Measurements from ENCODE around the gene BTBD1.
"Not testable (repeated sequence)": the region's sequence is repeated elsewhere in the genome, so short reads cannot be mapped to it uniquely, and the experiment has no call there.

Gene BTBD1

DNA sequence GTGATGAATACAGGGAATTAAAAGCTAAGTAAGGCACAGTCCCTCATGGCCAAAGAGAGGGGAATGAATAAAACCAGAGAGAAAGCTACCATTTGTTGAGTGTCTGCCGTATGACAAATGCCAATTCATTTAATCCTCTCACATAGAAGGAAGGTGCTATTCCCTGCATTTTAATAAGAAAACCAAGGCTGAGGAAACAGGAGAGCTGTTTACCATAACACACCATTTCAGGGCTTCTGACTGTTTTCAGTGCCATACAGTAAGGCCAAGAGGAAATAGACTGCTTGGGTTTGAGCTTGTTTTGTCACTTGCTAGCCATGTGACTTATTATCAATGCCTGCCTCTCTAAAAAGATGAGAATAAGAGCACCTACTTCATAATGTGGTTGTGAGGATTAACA is 10.1 kb downstream of the BTBD1 start:
- H3K27me3 ChIP-seq (ENCODE audit: insufficient read depth, low read length), result no peaks in the 10 kb centered on the region
- peak overlapping the region; percentile 65; the same call in 1 of the 2 replicates for H3K27ac ChIP-seq (ENCODE audit: low read depth, low read length)
- no peaks in the 10 kb centered on the region for H3K9me3 ChIP-seq (ENCODE audit: insufficient read depth, low read depth, low read length)
- no peak overlapping the region for H3K4me3 ChIP-seq (ENCODE audit: low read length)
- peaks cover 18% of the 10 kb centered on the region for H3K4me1 ChIP-seq (ENCODE audit: insufficient read depth, low read length)
- 83% methylated on average over 1 of the region's 1 CpG for WGBS
- peaks cover 46% of the 10 kb centered on the region for H3K36me3 ChIP-seq (ENCODE audit: insufficient read depth, low read length)
- no peak overlapping the region for H3K9ac ChIP-seq (ENCODE audit: low read depth, low read length)

DNA sequence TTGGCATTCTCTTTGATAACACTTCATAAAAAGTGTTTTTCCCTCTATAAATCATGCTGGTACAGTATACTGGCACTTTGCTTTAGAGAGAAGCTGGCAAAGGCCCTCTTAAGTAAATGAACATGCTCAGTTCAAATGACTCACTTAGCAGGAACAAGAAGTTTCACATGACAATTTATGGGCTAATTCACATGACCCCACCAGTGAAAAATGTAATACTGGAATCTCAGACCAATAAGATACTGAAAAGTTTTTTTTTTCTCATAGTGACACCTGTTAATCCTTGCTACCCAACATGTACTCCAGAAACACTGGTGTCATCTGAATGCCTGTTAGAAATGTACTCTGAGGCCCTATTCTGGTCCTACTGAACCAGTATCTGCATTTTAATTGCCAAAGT is 13.9 kb downstream of the BTBD1 start:
- H3K9me3 ChIP-seq (ENCODE audit: insufficient read depth, low read depth, low read length), result no peaks in the 10 kb centered on the region
- no peaks in the 10 kb centered on the region for H3K27me3 ChIP-seq (ENCODE audit: insufficient read depth, low read length)
- H3K4me1 ChIP-seq (ENCODE audit: insufficient read depth, low read length), result peaks cover 15% of the 10 kb centered on the region
- H3K9ac ChIP-seq (ENCODE audit: low read depth, low read length), result no peak overlapping the region
- H3K27ac ChIP-seq (ENCODE audit: low read depth, low read length), result no peak overlapping the region
- H3K36me3 ChIP-seq (ENCODE audit: insufficient read depth, low read length), result peaks cover 70% of the 10 kb centered on the region
- H3K4me3 ChIP-seq (ENCODE audit: low read length), result no peak overlapping the region

DNA sequence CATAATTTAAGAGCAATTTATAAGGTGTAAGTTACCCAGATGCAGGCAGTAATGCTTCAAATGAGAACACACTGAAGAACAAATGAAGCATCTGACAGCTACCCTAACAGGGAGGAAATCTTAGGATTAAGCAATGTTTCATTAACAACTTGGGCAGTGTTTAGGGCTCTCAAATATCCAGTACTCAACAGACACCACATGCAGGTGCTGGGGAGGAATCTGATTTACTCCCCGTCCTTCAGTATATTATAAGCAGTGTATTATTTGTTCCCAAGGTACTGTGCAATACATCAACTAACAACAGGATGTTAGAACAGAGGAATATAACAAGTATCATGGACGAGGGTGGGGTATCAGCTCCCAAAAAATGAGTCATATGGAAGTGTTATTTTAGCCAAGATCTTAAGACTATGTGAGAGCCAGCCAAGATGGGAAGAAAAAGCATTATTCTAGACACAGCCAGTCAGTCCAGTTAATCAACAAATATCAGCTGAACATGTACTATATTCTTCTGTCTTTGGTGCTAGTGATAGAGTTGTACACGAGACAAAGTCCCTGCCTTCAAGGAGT is 20.4 kb downstream of the BTBD1 start:
- peaks cover 92% of the 10 kb centered on the region for H3K36me3 ChIP-seq (ENCODE audit: insufficient read depth, low read length)
- 85% methylated on average over 1 of the region's 3 CpGs for WGBS
- no peak overlapping the region for H3K4me3 ChIP-seq (ENCODE audit: low read length)
- no peaks in the 10 kb centered on the region for H3K4me1 ChIP-seq (ENCODE audit: insufficient read depth, low read length)
- no peak overlapping the region for H3K27ac ChIP-seq (ENCODE audit: low read depth, low read length)
- H3K9me3 ChIP-seq (ENCODE audit: insufficient read depth, low read depth, low read length), result no peaks in the 10 kb centered on the region
- H3K27me3 ChIP-seq (ENCODE audit: insufficient read depth, low read length), result no peaks in the 10 kb centered on the region
- H3K9ac ChIP-seq (ENCODE audit: low read depth, low read length), result no peak overlapping the region

DNA sequence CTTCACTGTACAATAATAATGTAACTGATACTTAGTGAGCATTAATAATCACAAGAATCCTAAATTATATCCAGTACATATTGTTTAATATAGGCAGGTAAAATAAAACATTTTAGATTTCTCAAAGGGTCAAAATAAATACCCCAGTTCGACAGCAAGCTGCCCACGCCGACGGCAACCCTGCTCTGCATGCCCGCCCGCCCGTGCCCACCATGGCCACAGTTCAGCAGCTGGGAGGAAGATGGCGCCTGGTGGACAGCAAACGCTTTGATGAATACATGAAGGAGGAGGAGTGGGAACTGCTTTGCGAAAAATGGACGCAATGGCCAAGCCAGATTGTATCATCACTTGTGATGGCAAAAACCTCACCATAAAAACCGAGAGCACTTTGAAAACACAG is 22.9 kb downstream of the BTBD1 start:
- 95% methylated on average over 12 of the region's 12 CpGs for WGBS
- Histone ChIP-seq H3K4me1 (ENCODE audit: insufficient read depth, low read length) (no peaks in the 10 kb centered on the region), H3K9ac (ENCODE audit: low read depth, low read length) (no peak overlapping the region), H3K4me3 (ENCODE audit: low read length) (no peak overlapping the region), H3K27me3 (ENCODE audit: insufficient read depth, low read length) (no peaks in the 10 kb centered on the region), H3K9me3 (ENCODE audit: insufficient read depth, low read depth, low read length) (no peaks in the 10 kb centered on the region), H3K36me3 (ENCODE audit: insufficient read depth, low read length) (peaks cover 94% of the 10 kb centered on the region), H3K27ac (ENCODE audit: low read depth, low read length) (no peak overlapping the region)

DNA sequence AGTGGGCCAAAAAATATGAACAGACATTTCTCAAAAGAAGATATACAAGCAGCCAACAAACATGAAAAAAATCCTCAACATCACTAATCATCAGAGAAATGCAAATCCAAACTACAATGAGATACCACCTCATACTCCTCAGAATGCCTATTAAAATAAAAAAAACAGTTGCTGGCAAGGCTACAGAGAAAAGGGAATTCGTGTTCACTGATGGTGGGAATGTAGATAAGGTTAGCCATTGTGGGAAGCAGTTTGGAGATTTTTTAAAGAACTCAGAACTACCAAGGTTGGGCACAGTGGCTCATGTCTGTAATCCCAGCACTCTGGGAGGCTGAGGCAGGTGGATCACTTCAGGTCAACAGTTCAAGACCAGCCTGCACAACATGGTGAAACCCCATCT is 27.8 kb downstream of the BTBD1 start:
- no peaks in the 10 kb centered on the region for H3K27me3 ChIP-seq (ENCODE audit: insufficient read depth, low read length)
- no peak overlapping the region for H3K27ac ChIP-seq (ENCODE audit: low read depth, low read length)
- H3K36me3 ChIP-seq (ENCODE audit: insufficient read depth, low read length), result peaks cover 73% of the 10 kb centered on the region
- no peaks in the 10 kb centered on the region for H3K9me3 ChIP-seq (ENCODE audit: insufficient read depth, low read depth, low read length)
- no peak overlapping the region for H3K9ac ChIP-seq (ENCODE audit: low read depth, low read length)
- no peaks in the 10 kb centered on the region for H3K4me1 ChIP-seq (ENCODE audit: insufficient read depth, low read length)
- 92% methylated on average over 1 of the region's 1 CpG for WGBS
- H3K4me3 ChIP-seq (ENCODE audit: low read length), result no peak overlapping the region

DNA sequence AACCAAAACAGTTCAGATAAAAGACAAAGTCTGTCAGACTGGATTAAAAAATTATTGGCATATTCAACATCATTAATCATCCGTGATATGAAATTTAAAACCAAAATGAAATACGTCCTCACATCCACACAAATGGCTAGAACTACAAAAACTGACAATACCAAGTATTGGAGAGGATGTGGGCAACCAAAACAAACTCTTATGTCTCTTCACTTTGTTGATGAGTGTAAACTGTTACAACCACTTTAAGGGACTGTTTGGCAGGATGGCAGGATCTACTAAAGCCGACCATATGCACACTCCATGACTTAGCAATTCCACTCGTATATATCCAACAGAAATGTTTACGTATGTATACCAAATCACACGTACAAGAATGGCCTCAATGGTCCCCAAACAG is 30.8 kb downstream of the BTBD1 start:
- Histone ChIP-seq H3K36me3 (ENCODE audit: insufficient read depth, low read length) (peaks cover 62% of the 10 kb centered on the region), H3K27ac (ENCODE audit: low read depth, low read length) (no peak overlapping the region), H3K9ac (ENCODE audit: low read depth, low read length) (no peak overlapping the region), H3K4me3 (ENCODE audit: low read length) (no peak overlapping the region), H3K27me3 (ENCODE audit: insufficient read depth, low read length) (no peaks in the 10 kb centered on the region), H3K4me1 (ENCODE audit: insufficient read depth, low read length) (no peaks in the 10 kb centered on the region), H3K9me3 (ENCODE audit: insufficient read depth, low read depth, low read length) (0 out of 2 replicates have a peak, but pooled peaks cover 5% of the 10 kb centered on the region)
- WGBS, result 97% methylated on average over 6 of the region's 6 CpGs

DNA sequence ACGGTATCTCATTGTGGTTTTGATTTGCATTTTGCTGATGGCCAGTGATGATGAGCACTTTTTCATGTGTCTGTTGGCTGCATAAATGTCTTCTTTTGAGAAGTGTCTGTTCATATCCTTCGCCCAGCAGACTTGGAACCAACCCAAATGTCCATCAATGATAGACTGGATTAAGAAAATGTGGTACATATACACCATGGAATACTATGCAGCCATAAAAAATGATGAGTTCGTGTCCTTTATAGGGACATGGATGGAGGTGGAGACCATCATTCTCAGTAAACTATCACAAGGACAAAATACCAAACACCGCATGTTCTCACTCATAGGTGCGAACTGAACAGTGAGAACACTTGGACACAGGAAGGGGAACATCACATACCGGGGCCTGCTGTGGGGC is 35.8 kb downstream of the BTBD1 start:
- H3K27ac ChIP-seq (ENCODE audit: low read depth, low read length); H3K4me3 ChIP-seq (ENCODE audit: low read length); H3K4me1 ChIP-seq (ENCODE audit: insufficient read depth, low read length); H3K9ac ChIP-seq (ENCODE audit: low read depth, low read length); H3K9me3 ChIP-seq (ENCODE audit: insufficient read depth, low read depth, low read length); H3K27me3 ChIP-seq (ENCODE audit: insufficient read depth, low read length): not testable (repeated sequence)
- peaks cover 59% of the 10 kb centered on the region for H3K36me3 ChIP-seq (ENCODE audit: insufficient read depth, low read length)
- over 99% methylated on average over 5 of the region's 6 CpGs for WGBS

DNA sequence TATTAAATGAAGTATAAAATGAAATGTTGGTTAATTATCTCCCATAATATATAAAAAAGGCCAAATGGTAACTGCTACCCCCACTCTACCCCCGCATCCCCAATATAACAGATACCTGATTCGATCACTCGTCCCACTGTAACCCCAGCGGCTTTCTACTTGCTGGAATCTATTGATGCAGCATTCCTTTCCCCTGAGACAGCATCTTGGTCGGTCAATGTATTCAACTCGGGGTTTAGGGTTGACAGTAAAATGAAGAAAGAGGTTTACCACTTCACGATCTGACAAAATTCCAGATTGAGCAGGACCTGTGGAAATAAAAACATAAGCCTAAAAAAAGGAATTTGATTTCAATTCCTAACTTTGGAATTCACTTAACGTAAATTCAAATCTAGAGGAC is 37.0 kb downstream of the BTBD1 start:
- no peaks in the 10 kb centered on the region for H3K27me3 ChIP-seq (ENCODE audit: insufficient read depth, low read length)
- H3K9me3 ChIP-seq (ENCODE audit: insufficient read depth, low read depth, low read length), result 0 out of 2 replicates have a peak, but pooled peaks cover 6% of the 10 kb centered on the region
- WGBS, result 78% methylated on average over 7 of the region's 8 CpGs
- no peak overlapping the region for H3K9ac ChIP-seq (ENCODE audit: low read depth, low read length)
- H3K36me3 ChIP-seq (ENCODE audit: insufficient read depth, low read length), result peaks cover 60% of the 10 kb centered on the region
- peaks cover 5% of the 10 kb centered on the region; the same call in 1 of the 2 replicates for H3K4me1 ChIP-seq (ENCODE audit: insufficient read depth, low read length)
- H3K27ac ChIP-seq (ENCODE audit: low read depth, low read length), result no peak overlapping the region; the same call in 1 of the 2 replicates
- no peak overlapping the region for H3K4me3 ChIP-seq (ENCODE audit: low read length)

DNA sequence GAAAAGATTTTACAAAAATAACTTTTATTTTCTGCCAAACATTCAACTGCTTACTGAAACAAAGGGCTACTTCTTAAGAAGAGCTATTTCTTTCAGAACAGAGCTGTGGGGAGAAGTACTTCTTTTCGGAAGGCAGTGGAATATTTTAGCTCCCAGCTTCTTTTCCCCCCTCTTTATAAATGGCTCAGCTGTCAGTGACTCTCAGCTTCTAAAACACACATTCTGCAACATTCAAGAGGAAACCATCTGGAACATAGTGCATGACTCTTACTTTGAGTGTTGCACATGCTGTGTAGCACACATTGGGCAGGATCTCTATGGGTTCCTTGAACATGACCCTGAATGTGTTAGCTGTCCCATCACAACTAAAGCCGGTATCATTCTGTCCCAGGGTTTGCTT is 48.6 kb downstream of the BTBD1 start:
- 100% methylated on average over 2 of the region's 2 CpGs for WGBS
- H3K9ac ChIP-seq (ENCODE audit: low read depth, low read length), result no peak overlapping the region
- H3K4me3 ChIP-seq (ENCODE audit: low read length), result no peak overlapping the region
- H3K36me3 ChIP-seq (ENCODE audit: insufficient read depth, low read length), result peaks cover 52% of the 10 kb centered on the region
- no peaks in the 10 kb centered on the region for H3K4me1 ChIP-seq (ENCODE audit: insufficient read depth, low read length)
- H3K9me3 ChIP-seq (ENCODE audit: insufficient read depth, low read depth, low read length), result no peaks in the 10 kb centered on the region
- H3K27ac ChIP-seq (ENCODE audit: low read depth, low read length), result no peak overlapping the region
- no peaks in the 10 kb centered on the region for H3K27me3 ChIP-seq (ENCODE audit: insufficient read depth, low read length)

DNA sequence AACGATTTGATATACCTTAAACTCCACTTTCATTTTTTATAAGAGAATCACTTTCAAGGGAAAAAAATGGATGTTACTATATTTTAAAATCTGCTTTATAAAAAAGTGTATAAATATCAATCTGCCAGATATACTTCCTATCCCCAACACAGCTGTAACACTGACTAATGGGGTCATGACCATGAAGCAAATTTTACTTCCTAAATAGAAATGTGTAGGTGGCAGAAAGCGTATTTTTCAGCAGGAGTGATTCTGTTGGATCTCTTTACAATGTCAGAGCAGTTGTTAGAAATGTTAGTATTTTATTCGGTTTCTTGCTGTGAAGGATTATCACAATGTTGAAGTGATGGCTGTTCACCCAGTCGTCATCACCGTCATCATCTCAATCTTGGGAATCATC is 50.1 kb downstream of the BTBD1 start:
- Histone ChIP-seq H3K9me3 (ENCODE audit: insufficient read depth, low read depth, low read length) (no peaks in the 10 kb centered on the region), H3K4me3 (ENCODE audit: low read length) (no peak overlapping the region), H3K27ac (ENCODE audit: low read depth, low read length) (no peak overlapping the region), H3K9ac (ENCODE audit: low read depth, low read length) (no peak overlapping the region), H3K4me1 (ENCODE audit: insufficient read depth, low read length) (peaks cover 7% of the 10 kb centered on the region; the same call in 1 of the 2 replicates), H3K36me3 (ENCODE audit: insufficient read depth, low read length) (peaks cover 51% of the 10 kb centered on the region), H3K27me3 (ENCODE audit: insufficient read depth, low read length) (no peaks in the 10 kb centered on the region)
- WGBS, result 98% methylated on average over 4 of the region's 5 CpGs

DNA sequence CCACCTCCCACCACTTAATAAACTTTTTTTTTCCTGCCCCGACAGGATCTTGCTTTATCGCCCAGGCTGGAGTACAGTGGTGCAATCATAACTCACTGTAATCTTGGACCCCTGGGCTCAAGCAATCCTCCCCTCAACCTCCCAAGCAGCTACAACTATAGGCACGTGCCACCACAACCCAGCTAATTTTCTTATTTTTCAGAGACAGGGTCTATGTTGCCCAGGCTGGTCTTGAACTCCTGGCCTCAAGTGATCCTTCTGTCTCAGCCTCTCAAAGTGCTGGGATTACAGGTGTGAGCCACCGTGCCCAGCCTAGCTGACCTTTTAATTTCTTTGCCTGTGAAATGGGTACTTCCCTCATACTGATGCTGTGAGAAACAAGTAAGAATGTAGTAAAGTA is 51.7 kb downstream of the BTBD1 start:
- Histone ChIP-seq H3K4me1 (ENCODE audit: insufficient read depth, low read length) (peaks cover 13% of the 10 kb centered on the region), H3K4me3 (ENCODE audit: low read length) (no peak overlapping the region)
- WGBS, result 96% methylated on average over 4 of the region's 4 CpGs

DNA sequence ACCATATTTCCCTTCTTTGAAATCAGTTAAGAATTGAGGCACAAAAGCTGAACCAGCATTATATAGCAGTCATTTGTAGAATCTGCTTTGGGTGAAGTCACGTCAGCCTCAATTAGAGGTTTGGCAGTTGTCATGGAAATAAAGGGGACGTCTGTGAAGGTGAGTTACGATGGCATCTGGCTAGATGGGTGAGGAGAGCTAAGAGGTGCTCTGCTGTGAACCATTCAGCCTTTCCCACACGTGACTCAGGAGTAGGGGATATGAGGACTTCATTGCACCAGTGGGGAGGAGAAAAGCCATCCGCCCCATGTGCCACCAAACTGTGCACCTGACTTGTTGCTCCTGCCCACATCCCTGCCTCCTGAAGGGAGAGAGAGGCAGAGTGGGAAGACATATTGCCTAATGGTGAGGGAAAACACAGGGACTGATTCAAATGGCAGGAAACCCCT is 52.8 kb downstream of the BTBD1 start:
- Histone ChIP-seq H3K4me3 (ENCODE audit: low read length) (no peak overlapping the region), H3K9me3 (ENCODE audit: insufficient read depth, low read depth, low read length) (no peaks in the 10 kb centered on the region), H3K36me3 (ENCODE audit: insufficient read depth, low read length) (peaks cover 38% of the 10 kb centered on the region), H3K27ac (ENCODE audit: low read depth, low read length) (no peak overlapping the region), H3K9ac (ENCODE audit: low read depth, low read length) (no peak overlapping the region), H3K4me1 (ENCODE audit: insufficient read depth, low read length) (peaks cover 22% of the 10 kb centered on the region), H3K27me3 (ENCODE audit: insufficient read depth, low read length) (no peaks in the 10 kb centered on the region)
- 73% methylated on average over 5 of the region's 5 CpGs for WGBS

More for the DNA sequence above, 51.7 kb downstream of the BTBD1 start:
- H3K9me3 ChIP-seq (ENCODE audit: insufficient read depth, low read depth, low read length), result no peaks in the 10 kb centered on the region
- H3K27me3 ChIP-seq (ENCODE audit: insufficient read depth, low read length), result no peaks in the 10 kb centered on the region
- no peak overlapping the region for H3K9ac ChIP-seq (ENCODE audit: low read depth, low read length)
- H3K27ac ChIP-seq (ENCODE audit: low read depth, low read length), result no peak overlapping the region
- H3K36me3 ChIP-seq (ENCODE audit: insufficient read depth, low read length), result peaks cover 38% of the 10 kb centered on the region

All from HUES64 (cell line).